GM10266 (cell line): ENCODE data around the gene UQCC2.

ENCODE experiments used
- DNase-seq: peaks from one replicate; pipeline ENCODE4 v3.0.0; 2012; ENCODE audit errors: extremely low spot score
- CTCF ChIP-seq: IDR thresholded peaks from 2 replicates; pipeline ENCODE4 v1.5.1; 2012; ENCODE audit warnings: mild to moderate bottlenecking, low read depth; ENCODE audit not compliant: control insufficient read depth, insufficient read depth; ENCODE audit errors: missing control alignments

Gene UQCC2

GRCh38 chr6:33755070-33755869 lies 43.8 kb upstream of the UQCC2 start:
- no peak for DNase-seq
- TF ChIP-seq CTCF = no peak

GRCh38 chr6:33754222-33754621 lies 42.7 kb upstream of the UQCC2 start:
- TF ChIP-seq CTCF = no peak
- no peak for DNase-seq

DNA sequence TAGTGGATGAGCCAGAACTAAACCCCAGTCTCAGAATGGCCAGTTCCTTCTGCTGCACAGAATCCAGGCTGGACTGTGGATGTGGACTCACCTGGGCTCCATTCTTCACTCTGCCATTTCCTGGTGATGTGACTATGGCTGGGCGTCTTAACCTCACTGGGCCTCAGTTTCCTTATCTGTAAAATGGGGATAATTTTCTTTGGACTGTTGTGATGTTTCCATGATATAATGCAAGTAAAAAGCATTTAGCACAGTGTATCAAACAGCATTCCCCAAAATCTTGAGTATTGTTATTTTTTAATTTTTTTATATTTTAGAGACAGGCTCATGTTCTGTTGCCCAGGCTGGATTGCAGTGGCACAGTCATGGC lies 41.1 kb upstream of the UQCC2 start:
- DNase-seq = no peak
- no peak for TF ChIP-seq CTCF

- no peak for TF ChIP-seq CTCF
- no peak for DNase-seq
These were observed 40.5 kb upstream of the UQCC2 start for GRCh38 chr6:33751771-33752645.

DNA sequence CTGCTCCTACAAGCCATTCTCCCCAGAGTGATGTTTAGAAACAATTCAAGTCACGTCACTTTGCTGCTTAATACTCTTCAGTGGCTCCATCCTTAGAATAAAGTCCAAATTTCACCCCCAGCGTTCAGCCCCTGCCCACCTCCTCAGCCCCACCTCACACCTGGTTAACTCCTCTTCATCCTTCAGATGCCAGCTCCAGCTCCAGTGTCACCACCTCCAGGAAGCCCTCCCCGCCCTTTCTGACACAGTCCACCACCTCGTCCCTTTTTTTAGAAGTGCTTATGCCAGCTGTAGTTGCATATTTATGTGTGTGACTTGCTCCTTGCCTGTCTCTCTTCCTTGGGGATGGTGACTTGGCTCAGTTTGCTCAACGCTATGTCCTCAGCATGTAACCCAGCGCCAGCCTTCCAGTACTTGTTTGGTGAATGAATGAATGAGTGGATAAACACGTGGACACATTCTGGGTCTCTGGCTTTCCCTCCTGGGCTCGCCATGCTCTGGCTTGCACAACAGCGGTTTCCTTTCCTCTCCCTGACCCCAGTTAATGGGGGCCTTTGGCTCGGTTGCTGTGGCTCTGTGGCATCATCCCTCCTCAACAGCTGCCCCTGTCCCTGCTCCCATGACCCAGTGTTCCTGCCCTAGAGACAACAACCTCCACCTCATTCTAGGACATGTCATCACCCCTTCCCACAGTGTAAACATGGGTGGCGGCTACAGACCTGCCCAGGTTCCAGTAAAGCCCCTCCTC lies 38.9 kb upstream of the UQCC2 start:
- DNase-seq = no peak
- no peak for TF ChIP-seq CTCF

DNA sequence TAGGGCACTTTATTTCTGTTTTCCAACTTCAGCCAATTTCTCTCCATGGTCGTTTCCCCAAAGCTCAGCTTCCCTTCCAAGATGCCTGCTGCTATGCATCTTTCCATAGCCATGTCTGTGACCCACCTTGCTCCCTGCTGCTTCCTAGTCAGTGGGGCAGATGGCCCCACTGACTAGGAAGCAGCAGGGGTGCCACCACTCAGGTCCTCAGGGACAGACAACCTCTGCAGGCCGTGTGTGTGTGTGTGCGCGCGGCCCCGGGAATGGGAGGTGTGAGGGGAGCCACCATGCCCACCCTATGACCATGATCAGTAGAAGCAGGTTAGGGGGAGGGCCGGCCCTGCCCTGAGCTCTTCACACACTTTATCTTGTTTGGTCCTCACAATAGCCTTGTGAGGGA lies 37.9 kb upstream of the UQCC2 start:
- no peak for TF ChIP-seq CTCF
- no peak for DNase-seq

GRCh38 chr6:33748841-33749240 lies 37.3 kb upstream of the UQCC2 start:
- DNase-seq = no peak
- TF ChIP-seq CTCF = no peak
